NCI-H446 (cell line): ENCODE data around the gene EDIL3.
"Not testable (repeated sequence)": the region's sequence is repeated elsewhere in the genome, so short reads cannot be mapped to it uniquely, and the experiment has no call there.

ENCODE experiments used
- DNase-seq, 2 experiments: peaks; one replicate each; lab custom pipeline; 2025; lab: John Stamatoyannopoulos, UW

Gene EDIL3

GRCh38 chr5:84299959-84300358 is 84.7 kb downstream of the EDIL3 start:
- no peak for DNase-seq

GRCh38 chr5:84298628-84299027 is 86.1 kb downstream of the EDIL3 start:
- DNase-seq = no peak

- DNase-seq = not testable (repeated sequence)
Measured at GRCh38 chr5:84297641-84298040, 87.0 kb downstream of the EDIL3 start.

- DNase-seq = no peak
Measured at GRCh38 chr5:84292788-84293653, 91.7 kb downstream of the EDIL3 start.

- no peak for DNase-seq
Measured at GRCh38 chr5:84292000-84292642, 92.6 kb downstream of the EDIL3 start.

- DNase-seq = no peak
Measured at GRCh38 chr5:84290673-84291072, 94.0 kb downstream of the EDIL3 start.

GRCh38 chr5:84290161-84290560 is 94.5 kb downstream of the EDIL3 start:
- no peak for DNase-seq

- no peak for DNase-seq
Measured at GRCh38 chr5:84287951-84288350, 96.7 kb downstream of the EDIL3 start.

GRCh38 chr5:84286662-84287061 is 98.0 kb downstream of the EDIL3 start:
- DNase-seq = peak in 1 of 2 experiments; percentile 13

- no peak for DNase-seq
Measured at GRCh38 chr5:84285641-84286637, 98.7 kb downstream of the EDIL3 start.

GRCh38 chr5:84281383-84281782 is 103.3 kb downstream of the EDIL3 start:
- DNase-seq = no peak

GRCh38 chr5:84279234-84279633 is 105.4 kb downstream of the EDIL3 start:
- no peak for DNase-seq

- no peak for DNase-seq
Measured at GRCh38 chr5:84275609-84276008, 109.1 kb downstream of the EDIL3 start.

- DNase-seq = peak in 1 of 2 experiments; percentile 41
Measured at GRCh38 chr5:84274585-84275468, 109.9 kb downstream of the EDIL3 start.

- DNase-seq = no peak
Measured at GRCh38 chr5:84273517-84273883, 111.2 kb downstream of the EDIL3 start.

- no peak for DNase-seq
Measured at GRCh38 chr5:84272771-84273516, 111.7 kb downstream of the EDIL3 start.

GRCh38 chr5:84265739-84266550 is 118.7 kb downstream of the EDIL3 start:
- no peak for DNase-seq

- DNase-seq = no peak
Measured at GRCh38 chr5:84265130-84265529, 119.5 kb downstream of the EDIL3 start.

GRCh38 chr5:84260939-84261338 is 123.7 kb downstream of the EDIL3 start:
- no peak for DNase-seq

- no peak for DNase-seq
Measured at GRCh38 chr5:84260140-84260539, 124.5 kb downstream of the EDIL3 start.
